Mesendoderm (in vitro differentiated cells): ENCODE data around the gene VPS33B.

ENCODE experiments used
- DNase-seq: peaks from one replicate; pipeline ENCODE4 v3.0.0; 2013
- H2AK5ac ChIP-seq: 2 replicates; pipeline ENCODE4 v1.6.1; 2013; ENCODE audit warnings: low read length, inconsistent platforms
- H2BK120ac ChIP-seq: 2 replicates; pipeline ENCODE4 v1.6.1; 2013; ENCODE audit warnings: low read depth, mild to moderate bottlenecking, low read length, moderate library complexity, mixed read lengths
- H2BK15ac ChIP-seq: replicated peaks from 2 replicates; pipeline ENCODE4 v1.6.1; 2013; ENCODE audit warnings: low read depth, mild to moderate bottlenecking, moderate library complexity
- H2BK5ac ChIP-seq: 2 replicates; pipeline ENCODE4 v1.6.1; 2013; ENCODE audit warnings: low read length, inconsistent platforms
- H3K18ac ChIP-seq: 2 replicates; pipeline ENCODE4 v1.6.1; 2013; ENCODE audit warnings: mild to moderate bottlenecking, low read length, mixed read lengths
- H3K23ac ChIP-seq: one replicate; pipeline ENCODE4 v1.6.1; 2013; ENCODE audit warnings: low read length
- H3K27ac ChIP-seq: 2 replicates; pipeline ENCODE4 v1.5.1; 2013; ENCODE audit warnings: low read depth, mild to moderate bottlenecking, inconsistent platforms, low read length, moderate library complexity
- H3K27me3 ChIP-seq: 2 replicates; pipeline ENCODE4 v1.6.1; 2013; ENCODE audit warnings: low read length, control low read depth, mild to moderate bottlenecking, inconsistent platforms; ENCODE audit not compliant: insufficient read depth, poor library complexity
- H3K36me3 ChIP-seq: 2 replicates; pipeline ENCODE4 v1.6.1; 2013; ENCODE audit warnings: low read length, inconsistent platforms; ENCODE audit not compliant: control insufficient read depth, insufficient read depth
- H3K4ac ChIP-seq: one replicate; pipeline ENCODE4 v1.6.1; 2013; ENCODE audit warnings: low read depth, mild to moderate bottlenecking, low read length, moderate library complexity
- H3K4me1 ChIP-seq: 2 replicates; pipeline ENCODE4 v1.6.1; 2013; ENCODE audit warnings: low read depth, low read length, inconsistent platforms; ENCODE audit not compliant: control insufficient read depth
- H3K4me2 ChIP-seq: 2 replicates; pipeline ENCODE4 v1.6.1; 2013; ENCODE audit warnings: low read length
- H3K4me3 ChIP-seq: 2 replicates; pipeline ENCODE4 v1.5.1; 2013; ENCODE audit warnings: mild to moderate bottlenecking, low read length
- H3K56ac ChIP-seq: one replicate; pipeline ENCODE4 v1.6.1; 2013; ENCODE audit warnings: low read length
- H3K79me1 ChIP-seq: 2 replicates; pipeline ENCODE4 v1.6.1; 2013; ENCODE audit warnings: low read length, inconsistent platforms
- H3K79me2 ChIP-seq: 2 replicates; pipeline ENCODE4 v1.6.1; 2013; ENCODE audit warnings: mild to moderate bottlenecking, low read length; ENCODE audit not compliant: control insufficient read depth, insufficient read depth
- H3K9ac ChIP-seq: 2 replicates; pipeline ENCODE4 v1.6.1; 2013; ENCODE audit warnings: low read length, inconsistent platforms
- H4K5ac ChIP-seq: one replicate; pipeline ENCODE4 v1.6.1; 2013; ENCODE audit warnings: low read length
- H4K8ac ChIP-seq: one replicate; pipeline ENCODE4 v1.6.1; 2013; ENCODE audit warnings: low read depth, mild to moderate bottlenecking, control low read depth, low read length, moderate library complexity
- WGBS: extraction: QIAGEN DNeasy Blood & Tissue Kit; methylation state at CpG from one replicate; pipeline ENCODE4 v1.1.7; 2013; ENCODE audit warnings: low lambda C conversion rate, missing lambda C conversion rate; ENCODE audit not compliant: insufficient coverage; ENCODE audit errors: extremely low coverage; 5-methylcytosine and 5-hydroxymethylcytosine counted together

The VPS33B gene

DNA sequence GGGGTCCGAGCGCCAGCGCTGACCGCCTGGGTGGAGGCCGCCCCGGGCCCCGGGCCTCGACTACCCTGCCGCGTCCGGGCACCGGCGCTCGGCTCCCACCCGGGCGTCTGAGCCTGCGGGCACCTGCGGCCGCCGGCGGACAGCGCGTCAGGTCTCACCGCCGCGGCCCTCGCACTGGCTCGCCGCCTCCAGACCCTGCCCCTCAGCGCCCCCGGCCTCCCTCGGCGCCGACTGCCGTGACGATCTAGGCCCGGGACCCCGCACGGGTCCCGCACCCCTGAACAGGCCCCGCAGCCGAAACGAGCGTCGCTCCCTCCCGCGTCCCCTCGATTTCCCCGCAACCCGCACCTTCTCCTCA, 28.4 kb downstream of the VPS33B start:
- H2BK15ac ChIP-seq = no peak overlapping the region
- H3K9ac ChIP-seq = peak overlapping the region; percentile 93
- H3K79me2 ChIP-seq = peaks cover 42% of the 10 kb centered on the region
- H3K4ac ChIP-seq = peak overlapping the region; percentile 46
- H4K8ac ChIP-seq = peak overlapping the region; percentile 77
- peak overlapping the region; percentile 97 for H3K23ac ChIP-seq
- peaks cover 2% of the 10 kb centered on the region for H3K79me1 ChIP-seq
- H2BK5ac ChIP-seq = peak overlapping the region; percentile 81
- peaks cover 4% of the 10 kb centered on the region for H3K36me3 ChIP-seq
- no CpG with 5 or more reads among the region's 50 CpGs for WGBS
- H4K5ac ChIP-seq = no peak overlapping the region
- no peaks in the 10 kb centered on the region for H3K4me1 ChIP-seq
- H3K27ac ChIP-seq = peak overlapping the region; percentile 67
- H3K27me3 ChIP-seq = no peaks in the 10 kb centered on the region
- DNase-seq = no peak
- peak overlapping the region; percentile 89 for H3K4me3 ChIP-seq
- H2AK5ac ChIP-seq = no peak overlapping the region
- peak overlapping the region; percentile 95 for H3K56ac ChIP-seq
- H3K18ac ChIP-seq = peak overlapping the region; percentile 86
- no peak overlapping the region for H3K4me2 ChIP-seq
- peak overlapping the region; percentile 89 for H2BK120ac ChIP-seq

GRCh38 chr15:90991587-90992285, 30.7 kb downstream of the VPS33B start:
- Histone ChIP-seq H3K27me3 (no peaks in the 10 kb centered on the region), H3K4me2 (no peak overlapping the region), H4K5ac (no peak overlapping the region), H3K56ac (peak overlapping the region; percentile 12), H3K4me1 (peaks cover 3% of the 10 kb centered on the region), H3K18ac (no peak overlapping the region), H4K8ac (no peak overlapping the region), H3K79me1 (peaks cover 12% of the 10 kb centered on the region), H3K9ac (peak overlapping the region; percentile 13), H2BK5ac (no peak overlapping the region), H2AK5ac (no peak overlapping the region), H2BK120ac (no peak overlapping the region), H3K23ac (no peak overlapping the region), H3K4ac (no peak overlapping the region), H3K79me2 (peaks cover 63% of the 10 kb centered on the region), H3K4me3 (no peak overlapping the region), H2BK15ac (no peak overlapping the region), H3K36me3 (no peaks in the 10 kb centered on the region), H3K27ac (no peak overlapping the region)
- no CpG with 5 or more reads among the region's 6 CpGs for WGBS
- DNase-seq = peak; percentile 26

- Histone ChIP-seq H4K8ac (no peak overlapping the region), H3K27me3 (no peaks in the 10 kb centered on the region), H3K9ac (no peak overlapping the region), H3K23ac (no peak overlapping the region), H3K4ac (no peak overlapping the region), H3K4me1 (peaks cover 3% of the 10 kb centered on the region), H2BK5ac (no peak overlapping the region), H3K18ac (no peak overlapping the region), H4K5ac (no peak overlapping the region), H3K27ac (no peak overlapping the region), H2BK15ac (no peak overlapping the region), H3K4me3 (no peak overlapping the region), H2BK120ac (no peak overlapping the region), H3K79me2 (peaks cover 72% of the 10 kb centered on the region), H3K36me3 (no peaks in the 10 kb centered on the region), H3K56ac (no peak overlapping the region), H3K79me1 (peaks cover 13% of the 10 kb centered on the region), H3K4me2 (no peak overlapping the region), H2AK5ac (no peak overlapping the region)
- DNase-seq = no peak
- WGBS = no CpG with 5 or more reads among the region's 4 CpGs
Observed at GRCh38 chr15:90990446-90990845, 31.9 kb downstream of the VPS33B start.

GRCh38 chr15:90989040-90989768, 33.2 kb downstream of the VPS33B start:
- H3K23ac ChIP-seq = no peak overlapping the region
- peaks cover 16% of the 10 kb centered on the region for H3K79me1 ChIP-seq
- H2BK5ac ChIP-seq = no peak overlapping the region
- no peak overlapping the region for H3K9ac ChIP-seq
- no peak for DNase-seq
- H3K79me2 ChIP-seq = peaks cover 79% of the 10 kb centered on the region
- H2BK120ac ChIP-seq = no peak overlapping the region
- H4K5ac ChIP-seq = no peak overlapping the region
- no peak overlapping the region for H3K56ac ChIP-seq
- no CpG with 5 or more reads among the region's 7 CpGs for WGBS
- H4K8ac ChIP-seq = no peak overlapping the region
- H3K4me3 ChIP-seq = no peak overlapping the region
- H2AK5ac ChIP-seq = no peak overlapping the region
- no peak overlapping the region for H2BK15ac ChIP-seq
- no peak overlapping the region for H3K18ac ChIP-seq
- peaks cover 3% of the 10 kb centered on the region for H3K4me1 ChIP-seq
- no peak overlapping the region for H3K27ac ChIP-seq
- H3K36me3 ChIP-seq = no peaks in the 10 kb centered on the region
- no peak overlapping the region for H3K4me2 ChIP-seq
- H3K27me3 ChIP-seq = no peaks in the 10 kb centered on the region
- no peak overlapping the region for H3K4ac ChIP-seq

DNA sequence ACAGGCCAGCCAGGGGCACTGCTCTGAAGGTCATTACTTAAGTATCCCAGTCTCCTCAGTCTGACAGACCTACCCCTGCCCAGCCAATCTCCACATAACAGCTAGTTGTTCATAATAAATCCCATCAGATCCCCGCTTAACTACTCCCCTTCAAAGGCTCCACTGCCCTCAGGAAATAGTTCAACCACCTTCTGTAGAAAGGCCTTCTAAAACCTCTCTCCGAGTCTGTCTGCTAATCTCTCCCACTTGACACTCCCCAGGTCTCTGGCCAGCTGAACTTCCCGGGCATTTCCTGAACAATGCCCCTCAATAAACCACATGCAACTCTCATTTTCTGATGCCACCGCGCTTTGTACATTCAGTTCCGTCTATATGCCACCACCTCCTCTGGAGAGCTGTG, 34.1 kb downstream of the VPS33B start:
- H4K5ac ChIP-seq = no peak overlapping the region
- H3K27ac ChIP-seq = no peak overlapping the region
- H3K4ac ChIP-seq = no peak overlapping the region
- H2BK15ac ChIP-seq = no peak overlapping the region
- H3K4me1 ChIP-seq = peaks cover 3% of the 10 kb centered on the region
- no peaks in the 10 kb centered on the region for H3K27me3 ChIP-seq
- H3K56ac ChIP-seq = peak overlapping the region; percentile 30
- WGBS = no CpG with 5 or more reads among the region's 6 CpGs
- H3K9ac ChIP-seq = peak overlapping the region; percentile 5
- H3K4me3 ChIP-seq = no peak overlapping the region
- H3K18ac ChIP-seq = no peak overlapping the region
- H3K23ac ChIP-seq = no peak overlapping the region
- DNase-seq = peak; percentile 38
- H3K79me1 ChIP-seq = peaks cover 17% of the 10 kb centered on the region
- no peak overlapping the region for H4K8ac ChIP-seq
- no peak overlapping the region for H3K4me2 ChIP-seq
- no peak overlapping the region for H2AK5ac ChIP-seq
- peaks cover under 1% of the 10 kb centered on the region for H3K36me3 ChIP-seq
- H2BK120ac ChIP-seq = no peak overlapping the region
- no peak overlapping the region for H2BK5ac ChIP-seq
- peaks cover 70% of the 10 kb centered on the region for H3K79me2 ChIP-seq
